Endothelial cell of umbilical vein (primary cell): ENCODE measurements around the gene RBKS. TPM values are rescaled to one million over a fixed set of nuclear protein-coding genes. Genes with fewer than 3 reads are reported as not detected.

Experiments
- BruUV-seq: library from RNA; stranded (reverse); fragments of 400-500 nt; replicated peaks from 2 replicates; lab custom pipeline; 2021; lab: Mats Ljungman, UMichigan
- CTCF ChIA-PET: fragments of 300-600, 350-600 bp; sonication (Branson Sonifier 250); formaldehyde crosslinking; loops from one replicate; lab custom pipeline; 2021; ENCODE audit warnings: antibody characterized with exemption, inconsistent platforms; lab: Charles Lee
- POLR2A ChIA-PET: fragments of 300-600, 350-600 bp; sonication (Branson Sonifier 250); formaldehyde crosslinking; loops from one replicate; lab custom pipeline; 2021; ENCODE audit warnings: antibody characterized with exemption, inconsistent platforms; lab: Charles Lee
- DNase-seq: peaks from one replicate; pipeline ENCODE4 v3.0.0-alpha.2; 2011; ENCODE audit warnings: low read depth, low spot score
- FAIRE-seq: peaks from 2 replicates; lab custom pipeline; 2011; peaks lifted over from hg19 to GRCh38; lab: Jason Lieb, UNC
- H2AFZ ChIP-seq: 2 replicates; pipeline ENCODE4 v1.6.0; 2012; ENCODE audit warnings: low read depth, low read length, control low read depth, inconsistent platforms
- H3K27ac ChIP-seq: 2 replicates; pipeline ENCODE4 v1.5.1; 2011; ENCODE audit warnings: low read depth, mild to moderate bottlenecking, control low read depth, low read length, moderate library complexity; ENCODE audit not compliant: insufficient read depth
- H3K27me3 ChIP-seq, 2 experiments: 2 replicates each; pipeline versions ENCODE4 v1.6.0 to v1.6.1; 2011; ENCODE audit warnings: low read length in 2 of 2, mixed read lengths in 1 of 2; ENCODE audit not compliant: control insufficient read depth in 2 of 2, insufficient read depth in 2 of 2
- H3K36me3 ChIP-seq, 2 experiments: 2 replicates in 1 of 2; 3 replicates in 1 of 2; pipeline ENCODE4 v1.5.1; 2011; ENCODE audit warnings: low read length in 2 of 2, mild to moderate bottlenecking in 1 of 2, moderate library complexity in 1 of 2; ENCODE audit not compliant: control insufficient read depth in 2 of 2, insufficient read depth in 2 of 2; ENCODE audit errors: extremely low read depth in 1 of 2
- H3K4me1 ChIP-seq: 3 replicates; pipeline ENCODE4 v1.5.1; 2011; ENCODE audit warnings: mild to moderate bottlenecking, low read length; ENCODE audit not compliant: control insufficient read depth, insufficient read depth; ENCODE audit errors: extremely low read depth
- H3K4me2 ChIP-seq: 2 replicates; pipeline ENCODE4 v1.6.1; 2011; ENCODE audit warnings: low read length, control low read depth, mixed read lengths; ENCODE audit not compliant: insufficient read depth
- H3K4me3 ChIP-seq, 3 experiments: fragments of 200-600 bp in 1 of 3; sonication (generic), shearing (Covaris generic) in 1 of 3; replicated peaks in 1 of 3; 2 replicates each; pipeline ENCODE4 v1.5.1; 2011 to 2016; ENCODE audit warnings: control low read depth in 3 of 3, low read length in 3 of 3, mild to moderate bottlenecking in 2 of 3, inconsistent platforms in 1 of 3, low read depth in 1 of 3, moderate library complexity in 1 of 3; ENCODE audit not compliant: insufficient read depth in 1 of 3
- H3K79me2 ChIP-seq: 2 replicates; pipeline ENCODE4 v1.6.0; 2012; ENCODE audit warnings: low read length, inconsistent platforms; ENCODE audit not compliant: control insufficient read depth, insufficient read depth
- H3K9ac ChIP-seq: replicated peaks from 2 replicates; pipeline ENCODE3; 2011; ENCODE audit warnings: low read length, control low read depth; ENCODE audit not compliant: insufficient read depth; ENCODE audit errors: extremely low read depth
- H3K9me1 ChIP-seq: replicated peaks from 3 replicates; pipeline ENCODE4 v1.6.0; 2011; ENCODE audit warnings: mild to moderate bottlenecking, low read length; ENCODE audit not compliant: control insufficient read depth, insufficient read depth; ENCODE audit errors: extremely low read depth
- H3K9me3 ChIP-seq: replicated peaks from 2 replicates; pipeline ENCODE4 v1.5.1; 2012; ENCODE audit warnings: low read length, inconsistent platforms; ENCODE audit not compliant: control insufficient read depth, insufficient read depth
- H4K20me1 ChIP-seq: replicated peaks from 2 replicates; pipeline ENCODE3; 2011; ENCODE audit warnings: mild to moderate bottlenecking, low read length; ENCODE audit not compliant: control insufficient read depth, insufficient read depth; ENCODE audit errors: extremely low read depth
- CTCF ChIP-seq, 2 donors: IDR thresholded peaks; 1 replicate in 1 of 2; 2 replicates in 1 of 2; pipeline ENCODE4 v1.5.1; 2011; ENCODE audit warnings: low read length in 2 of 2, mild to moderate bottlenecking in 2 of 2, moderate library complexity in 2 of 2, control low read depth in 1 of 2, inconsistent platforms in 1 of 2, low read depth in 1 of 2; ENCODE audit not compliant: insufficient read depth in 1 of 2; ENCODE audit errors: extremely low read depth in 1 of 2
- EZH2 ChIP-seq: IDR thresholded peaks from 2 replicates; pipeline ENCODE4 v1.6.1; 2012; ENCODE audit warnings: borderline replicate concordance, low read depth, mild to moderate bottlenecking, moderate library complexity, low read length, inconsistent platforms; ENCODE audit not compliant: severe bottlenecking
- FOS ChIP-seq: IDR thresholded peaks from 2 replicates; pipeline ENCODE4 v1.6.1; 2011; ENCODE audit warnings: mild to moderate bottlenecking, low read length, moderate library complexity, borderline replicate concordance; ENCODE audit not compliant: insufficient read depth
- GATA2 ChIP-seq: IDR thresholded peaks from 2 replicates; pipeline ENCODE4 v1.7.0; 2011; ENCODE audit warnings: low read depth, mild to moderate bottlenecking, moderate library complexity, mixed read lengths, low read length; ENCODE audit not compliant: insufficient read length, insufficient read depth
- JUN ChIP-seq: IDR thresholded peaks from 2 replicates; pipeline ENCODE4 v1.6.1; 2011; ENCODE audit warnings: borderline replicate concordance, low read depth; ENCODE audit not compliant: insufficient read length, insufficient read depth
- MAX ChIP-seq: IDR thresholded peaks from 2 replicates; pipeline ENCODE4 v1.6.1; 2011; ENCODE audit not compliant: insufficient read depth, insufficient read length
- MYC ChIP-seq: IDR thresholded peaks from one replicate; pipeline ENCODE4 v1.6.1; 2011; ENCODE audit warnings: mild to moderate bottlenecking, low read depth, low read length
- POLR2A ChIP-seq: IDR thresholded peaks from 2 replicates; pipeline ENCODE4 v1.6.1; 2012; ENCODE audit warnings: low read depth, mild to moderate bottlenecking, control low read depth, low read length
- POLR2AphosphoS5 ChIP-seq: IDR thresholded peaks from 2 replicates; pipeline ENCODE4 v1.6.1; 2012; ENCODE audit warnings: low read depth, mild to moderate bottlenecking, control low read depth, low read length, moderate library complexity; ENCODE audit not compliant: insufficient read depth
- dilution Hi-C: fragments of 300-500 bp; cut with MboI; formaldehyde crosslinking; loops from one replicate; pipeline ENCODE4 v1.15.0; 2019; ENCODE audit warnings: low sequenced_read_pairs; ENCODE audit not compliant: extremely low pct_ligation_motif_present
- intact Hi-C: fragments of 100-400 bp; cut with micrococcal nuclease; formaldehyde crosslinking; loops from one replicate; pipeline ENCODE4 v1.10.0; 2022
- polyA plus RNA-seq, 4 experiments: library from polyadenylated mRNA; depleted of rRNA in 3 of 4; stranded (reverse) in 3 of 4; unstranded in 1 of 4; fragments of >200 nt; gene quantifications; 2 replicates each; pipeline versions ENCODE4 v1.2.1 to v1.2.3, GENCODE V29; 2011 to 2012; ENCODE audit warnings: missing spikeins in 1 of 4
- total RNA-seq: library from RNA; stranded (reverse); gene quantifications from 2 replicates; pipeline ENCODE4 v1.2.3, GENCODE V29; 2021

The RBKS gene
- total and polyA plus RNA-seq, 2 donors (not counting 3 experiments of a cell fraction or from before 2014, with no cell fraction given), result 0.64 to 1.8 TPM

GRCh38 chr2:27904405-27904665 is 14.1 kb upstream of the RBKS start:
- Histone ChIP-seq H3K4me2 (no peak overlapping the region), H3K4me1 (peaks cover 4% of the 10 kb centered on the region), H3K4me3 (no peak overlapping the region), H3K9me3 (no peaks in the 10 kb centered on the region), H4K20me1 (no peaks in the 10 kb centered on the region), H3K79me2 (no peaks in the 10 kb centered on the region), H3K9ac (no peak overlapping the region), H3K27me3 (no peaks in the 10 kb centered on the region), H3K27ac (no peak overlapping the region), H2AFZ (no peak overlapping the region), H3K36me3 (no peaks in the 10 kb centered on the region), H3K9me1 (no peaks in the 10 kb centered on the region)
- dilution Hi-C loops, result no loop called here
- TF ChIP-seq FOS (no peak), POLR2AphosphoS5 (no peak), EZH2 (no peak), MYC (no peak), POLR2A (no peak), GATA2 (no peak), MAX (no peak), JUN (no peak), CTCF (IDR thresholded peaks at IDR 0.05; ENCODE audit: extremely low read depth in 1 of 2, insufficient read depth in 1 of 2, low read depth in 1 of 2, low read length in 2 of 2) (no peak)
- DNase-seq, result no peak
- intact Hi-C loops, result no loop called here
- BruUV-seq, result no TSS peak
- ChIA-PET POLR2A (no interaction called here), CTCF (interaction anchor here (1.2 kb wide), 1 partner anchor 12 kb away, joined by 4 read pairs; no protein-coding TSS in a partner anchor)
- no peak for FAIRE-seq
